ENCODE measurements around the gene GALNTL6.

- TF ChIP-seq, protein P1, sequence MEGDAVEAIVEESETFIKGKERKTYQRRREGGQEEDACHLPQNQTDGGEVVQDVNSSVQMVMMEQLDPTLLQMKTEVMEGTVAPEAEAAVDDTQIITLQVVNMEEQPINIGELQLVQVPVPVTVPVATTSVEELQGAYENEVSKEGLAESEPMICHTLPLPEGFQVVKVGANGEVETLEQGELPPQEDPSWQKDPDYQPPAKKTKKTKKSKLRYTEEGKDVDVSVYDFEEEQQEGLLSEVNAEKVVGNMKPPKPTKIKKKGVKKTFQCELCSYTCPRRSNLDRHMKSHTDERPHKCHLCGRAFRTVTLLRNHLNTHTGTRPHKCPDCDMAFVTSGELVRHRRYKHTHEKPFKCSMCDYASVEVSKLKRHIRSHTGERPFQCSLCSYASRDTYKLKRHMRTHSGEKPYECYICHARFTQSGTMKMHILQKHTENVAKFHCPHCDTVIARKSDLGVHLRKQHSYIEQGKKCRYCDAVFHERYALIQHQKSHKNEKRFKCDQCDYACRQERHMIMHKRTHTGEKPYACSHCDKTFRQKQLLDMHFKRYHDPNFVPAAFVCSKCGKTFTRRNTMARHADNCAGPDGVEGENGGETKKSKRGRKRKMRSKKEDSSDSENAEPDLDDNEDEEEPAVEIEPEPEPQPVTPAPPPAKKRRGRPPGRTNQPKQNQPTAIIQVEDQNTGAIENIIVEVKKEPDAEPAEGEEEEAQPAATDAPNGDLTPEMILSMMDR (conservative IDR thresholded peaks at IDR 0.05; ENCODE audit: low read depth in 2 of 2), result no peak
- TF ChIP-seq EZH2 (IDR thresholded peaks at IDR 0.05; ENCODE audit: low read depth, unreplicated experiment), result no peak
- TF ChIP-seq POLR2AphosphoS5 (IDR thresholded peaks at IDR 0.05; ENCODE audit: low read depth), result no peak
- no peak for TF ChIP-seq REST (IDR thresholded peaks at IDR 0.05; ENCODE audit: unreplicated experiment)
- no peak for TF ChIP-seq CREB1 (CRISPR knock-in tag; IDR thresholded peaks at IDR 0.05; ENCODE audit: low read depth)
- TF ChIP-seq JUNB (IDR thresholded peaks at IDR 0.05; ENCODE audit: unreplicated experiment), result no peak
- no peak for TF ChIP-seq EZH2phosphoT487 (IDR thresholded peaks at IDR 0.05; ENCODE audit: unreplicated experiment)
- TF ChIP-seq ETS1 (IDR thresholded peaks at IDR 0.05), result no peak
- no peak for TF ChIP-seq NANOG (IDR thresholded peaks at IDR 0.05; ENCODE audit: borderline replicate concordance)
- no peak for TF ChIP-seq STAT1 (IDR thresholded peaks at IDR 0.05; ENCODE audit: unreplicated experiment)
- TF ChIP-seq ZNF114 (CRISPR knock-in tag; IDR thresholded peaks at IDR 0.05), result no peak
Observed at GRCh38 chr4:171834640-171835039, 21.4 kb downstream of the GALNTL6 start.
